Measurements from ENCODE around the gene CNNM4.

Gene CNNM4

DNA sequence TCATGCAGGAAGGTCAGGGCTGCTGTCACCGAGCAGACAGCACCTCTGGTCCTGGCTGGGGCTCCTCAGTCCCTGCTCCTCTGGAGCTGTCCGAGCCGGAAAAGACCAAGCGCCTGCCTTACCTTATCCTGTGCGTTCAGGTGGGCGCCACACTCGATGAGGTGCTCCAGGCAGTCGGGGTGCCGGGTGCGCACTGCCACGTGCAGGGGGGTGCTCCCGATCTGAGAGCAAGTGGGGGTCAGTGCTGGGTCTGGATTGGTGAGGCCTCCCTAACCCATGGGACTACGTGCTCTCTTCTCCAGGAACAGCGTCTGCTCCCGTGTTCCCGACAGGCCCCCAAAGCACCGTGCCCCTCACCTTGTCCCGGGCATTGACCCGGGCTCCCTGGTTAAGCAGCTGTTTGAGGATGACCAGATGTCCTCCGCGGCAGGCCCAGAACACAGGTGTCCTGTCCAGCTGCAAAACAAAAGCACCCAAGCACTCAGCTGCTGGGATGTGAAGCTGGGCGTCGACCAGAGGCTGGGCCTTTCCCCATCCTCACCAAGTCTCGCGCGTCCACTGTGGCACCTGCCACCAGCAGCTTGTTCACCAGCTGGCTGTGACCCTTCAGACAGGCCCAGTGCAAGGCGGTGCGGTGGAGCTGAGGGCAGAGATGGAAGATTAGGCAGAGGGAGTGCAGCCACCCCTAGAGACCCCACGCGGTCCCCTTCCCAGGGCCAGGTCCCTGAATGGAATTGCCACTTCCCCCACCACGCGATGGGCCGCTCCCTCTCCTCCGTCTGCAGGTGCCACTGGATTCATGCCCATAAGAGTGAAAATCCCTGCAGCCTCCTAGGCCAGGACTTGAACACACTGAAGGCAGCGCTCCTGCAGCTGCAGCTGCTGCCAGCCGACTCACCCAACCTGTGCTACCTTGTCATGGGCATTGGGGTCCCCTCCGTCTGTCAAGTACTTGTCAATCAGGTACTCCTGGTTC is 79.5 kb downstream of the CNNM4 start:
- no peak overlapping the region for H3K27ac ChIP-seq (ENCODE audit: poor library complexity, severe bottlenecking)
- no peaks in the 10 kb centered on the region for H3K9me3 ChIP-seq (ENCODE audit: severe bottlenecking)
- H3K4me1 ChIP-seq (ENCODE audit: insufficient read depth, poor library complexity, severe bottlenecking): no peaks in the 10 kb centered on the region
- no peaks in the 10 kb centered on the region for H3K27me3 ChIP-seq (ENCODE audit: insufficient read depth, poor library complexity, severe bottlenecking)
- H3K36me3 ChIP-seq (ENCODE audit: low read depth): no peaks in the 10 kb centered on the region
- DNase-seq (ENCODE audit: low spot score) (no peak), ATAC-seq (ENCODE audit: low read depth) (no peak)
- TF ChIP-seq, protein P1, sequence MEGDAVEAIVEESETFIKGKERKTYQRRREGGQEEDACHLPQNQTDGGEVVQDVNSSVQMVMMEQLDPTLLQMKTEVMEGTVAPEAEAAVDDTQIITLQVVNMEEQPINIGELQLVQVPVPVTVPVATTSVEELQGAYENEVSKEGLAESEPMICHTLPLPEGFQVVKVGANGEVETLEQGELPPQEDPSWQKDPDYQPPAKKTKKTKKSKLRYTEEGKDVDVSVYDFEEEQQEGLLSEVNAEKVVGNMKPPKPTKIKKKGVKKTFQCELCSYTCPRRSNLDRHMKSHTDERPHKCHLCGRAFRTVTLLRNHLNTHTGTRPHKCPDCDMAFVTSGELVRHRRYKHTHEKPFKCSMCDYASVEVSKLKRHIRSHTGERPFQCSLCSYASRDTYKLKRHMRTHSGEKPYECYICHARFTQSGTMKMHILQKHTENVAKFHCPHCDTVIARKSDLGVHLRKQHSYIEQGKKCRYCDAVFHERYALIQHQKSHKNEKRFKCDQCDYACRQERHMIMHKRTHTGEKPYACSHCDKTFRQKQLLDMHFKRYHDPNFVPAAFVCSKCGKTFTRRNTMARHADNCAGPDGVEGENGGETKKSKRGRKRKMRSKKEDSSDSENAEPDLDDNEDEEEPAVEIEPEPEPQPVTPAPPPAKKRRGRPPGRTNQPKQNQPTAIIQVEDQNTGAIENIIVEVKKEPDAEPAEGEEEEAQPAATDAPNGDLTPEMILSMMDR (IDR thresholded peaks at IDR 0.05; ENCODE audit: poor library complexity, severe bottlenecking): no peak
- no peak overlapping the region for H3K4me3 ChIP-seq (ENCODE audit: severe bottlenecking)

GRCh38 chr2:96841701-96842495 is 81.2 kb downstream of the CNNM4 start:
- no peak overlapping the region for H3K27ac ChIP-seq (ENCODE audit: poor library complexity, severe bottlenecking)
- no peaks in the 10 kb centered on the region for H3K4me1 ChIP-seq (ENCODE audit: insufficient read depth, poor library complexity, severe bottlenecking)
- no peaks in the 10 kb centered on the region for H3K27me3 ChIP-seq (ENCODE audit: insufficient read depth, poor library complexity, severe bottlenecking)
- no peaks in the 10 kb centered on the region for H3K36me3 ChIP-seq (ENCODE audit: low read depth)
- ATAC-seq (ENCODE audit: low read depth) (no peak), DNase-seq (ENCODE audit: low spot score) (no peak)
- TF ChIP-seq, protein P1 (IDR thresholded peaks at IDR 0.05; ENCODE audit: poor library complexity, severe bottlenecking): no peak
- H3K9me3 ChIP-seq (ENCODE audit: severe bottlenecking): no peaks in the 10 kb centered on the region
- H3K4me3 ChIP-seq (ENCODE audit: severe bottlenecking): no peak overlapping the region

DNA sequence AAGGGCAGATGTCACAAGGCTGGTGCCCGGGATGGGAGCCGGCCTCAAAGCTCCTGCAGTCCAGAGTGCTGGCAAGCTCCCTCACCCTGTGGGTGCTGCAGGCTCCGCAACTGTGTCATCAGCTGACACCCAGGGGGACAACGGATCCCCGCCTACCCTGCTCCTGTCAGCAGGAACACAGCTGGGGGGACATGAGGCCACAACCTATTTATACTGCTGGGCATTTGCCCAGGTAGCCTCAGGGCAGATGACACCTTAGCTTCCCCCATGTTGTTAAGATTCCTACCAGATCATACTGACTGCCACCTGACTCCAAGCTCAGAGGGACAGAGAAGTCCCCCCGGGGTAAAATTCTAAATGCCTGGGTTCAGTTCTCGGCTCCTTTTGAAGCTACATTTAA is 81.9 kb downstream of the CNNM4 start:
- TF ChIP-seq, protein P1 (IDR thresholded peaks at IDR 0.05; ENCODE audit: poor library complexity, severe bottlenecking): no peak

DNA sequence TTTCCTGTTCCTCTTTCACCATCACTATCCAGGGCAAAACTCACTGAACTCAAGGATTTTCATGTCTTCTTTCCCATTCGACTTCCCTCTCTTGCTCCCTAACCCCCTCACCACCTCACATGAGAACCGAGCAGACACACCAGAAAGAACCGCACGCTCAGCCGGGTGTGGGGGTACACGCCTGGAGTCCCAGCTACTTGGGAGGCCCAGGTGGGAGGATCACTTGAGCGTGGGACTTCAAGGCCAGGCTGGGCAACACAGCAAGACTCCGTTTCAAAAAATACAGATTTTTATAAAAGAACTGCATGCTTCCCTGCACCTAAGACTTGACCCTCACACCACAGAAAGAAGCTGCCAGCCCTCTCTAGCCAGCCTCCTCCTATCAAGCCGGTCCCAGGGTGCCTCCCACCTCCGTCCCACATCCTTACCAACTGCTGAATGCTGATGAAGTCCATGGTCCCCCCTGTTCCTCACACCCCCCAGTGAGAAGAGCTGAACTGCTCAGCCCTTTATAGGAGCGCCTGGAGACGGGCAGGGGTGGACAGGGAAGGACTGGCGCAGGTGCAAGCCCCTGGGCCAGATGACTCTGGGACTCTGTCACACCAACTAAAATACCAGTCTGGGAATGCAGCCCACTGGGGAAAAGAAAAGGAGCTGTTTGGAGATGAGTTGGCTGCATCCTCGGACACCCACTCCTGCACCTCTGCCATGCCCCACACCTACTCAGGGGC is 83.0 kb downstream of the CNNM4 start, which contains the start of gene ANKRD23:
TSS of gene ANKRD23 (minus strand) at position 484 of the 731 bp plus-strand sequence. CDS start at position 455, 29 bp downstream.
- Histone ChIP-seq H3K4me3 (ENCODE audit: severe bottlenecking) (no peak within 1 kb of the TSS), H3K9me3 (ENCODE audit: severe bottlenecking) (no peaks in the 10 kb centered on the region), H3K36me3 (ENCODE audit: low read depth) (peaks cover 7% of the 10 kb centered on the region; the same call in 1 of the 2 replicates), H3K27ac (ENCODE audit: poor library complexity, severe bottlenecking) (no peak within 1 kb of the TSS), H3K4me1 (ENCODE audit: insufficient read depth, poor library complexity, severe bottlenecking) (no peaks in the 10 kb centered on the region), H3K27me3 (ENCODE audit: insufficient read depth, poor library complexity, severe bottlenecking) (no peaks in the 10 kb centered on the region)
- DNase-seq (ENCODE audit: low spot score) (no peak), ATAC-seq (ENCODE audit: low read depth) (no peak)
- TF ChIP-seq, protein P1 (IDR thresholded peaks at IDR 0.05; ENCODE audit: poor library complexity, severe bottlenecking): no peak

More for the DNA sequence above, 81.9 kb downstream of the CNNM4 start:
- no peaks in the 10 kb centered on the region for H3K9me3 ChIP-seq (ENCODE audit: severe bottlenecking)
- H3K27me3 ChIP-seq (ENCODE audit: insufficient read depth, poor library complexity, severe bottlenecking): no peaks in the 10 kb centered on the region
- H3K4me3 ChIP-seq (ENCODE audit: severe bottlenecking): no peak overlapping the region
- no peak overlapping the region for H3K27ac ChIP-seq (ENCODE audit: poor library complexity, severe bottlenecking)
- DNase-seq (ENCODE audit: low spot score) (no peak), ATAC-seq (ENCODE audit: low read depth) (0 out of 3 replicates have a peak, but pooled peaks have one; percentile 17)
- no peaks in the 10 kb centered on the region for H3K4me1 ChIP-seq (ENCODE audit: insufficient read depth, poor library complexity, severe bottlenecking)
- H3K36me3 ChIP-seq (ENCODE audit: low read depth): peaks cover 1% of the 10 kb centered on the region; the same call in 1 of the 2 replicates

All from RWPE2 (cell line).